HG03571 (cell line): ENCODE measurements around the gene FEN1.
A peak's percentile ranks its signal among the peaks of the same experiment; 100 is the strongest.

Source experiments
- ATAC-seq: cut with Tn5 transposase; IDR thresholded peaks from one replicate; pipeline ENCODE4 v1.9.1; 2021; ENCODE audit not compliant: unreplicated experiment

Gene FEN1

DNA sequence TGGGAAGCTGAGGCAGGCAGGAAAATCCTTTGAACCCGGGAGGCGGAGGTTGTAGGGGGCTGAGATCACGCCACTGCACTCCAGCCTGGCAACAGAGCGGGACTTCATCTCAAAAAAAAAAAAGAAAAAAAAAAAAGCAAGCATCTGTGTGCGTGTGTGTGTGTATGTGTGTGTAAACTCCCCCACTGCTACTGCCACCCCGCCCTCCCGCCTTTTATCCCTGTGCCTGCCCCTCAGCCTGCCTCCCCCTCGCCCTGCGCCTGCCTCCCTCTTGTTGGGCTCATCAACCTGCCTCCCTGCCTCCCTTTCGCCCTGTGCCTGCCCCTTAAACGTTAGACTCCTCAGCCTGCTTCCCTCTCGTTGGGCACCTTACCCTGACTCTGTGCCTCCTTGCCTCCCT lies 18.3 kb upstream of the FEN1 start:
- no peak for ATAC-seq

DNA sequence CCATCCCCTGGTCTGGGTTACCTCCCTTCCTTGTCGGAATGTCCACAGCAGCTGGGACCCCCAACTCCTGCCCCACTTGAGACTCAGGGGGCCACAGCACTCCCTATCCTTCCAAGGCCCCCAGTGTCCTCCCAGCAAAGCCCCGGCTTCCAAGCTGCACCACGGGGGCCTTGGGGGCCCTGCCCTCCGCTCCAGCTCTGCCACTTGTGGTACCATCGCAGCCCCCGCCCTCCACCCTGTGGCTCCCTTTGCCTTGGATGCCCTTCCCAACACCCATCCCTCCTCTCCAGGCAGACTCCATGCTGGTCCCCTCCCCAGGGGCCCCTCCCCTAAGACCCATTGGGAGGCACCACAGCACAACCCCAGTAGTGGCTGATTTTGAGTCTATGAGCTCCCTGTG lies 17.6 kb upstream of the FEN1 start:
- no peak for ATAC-seq

DNA sequence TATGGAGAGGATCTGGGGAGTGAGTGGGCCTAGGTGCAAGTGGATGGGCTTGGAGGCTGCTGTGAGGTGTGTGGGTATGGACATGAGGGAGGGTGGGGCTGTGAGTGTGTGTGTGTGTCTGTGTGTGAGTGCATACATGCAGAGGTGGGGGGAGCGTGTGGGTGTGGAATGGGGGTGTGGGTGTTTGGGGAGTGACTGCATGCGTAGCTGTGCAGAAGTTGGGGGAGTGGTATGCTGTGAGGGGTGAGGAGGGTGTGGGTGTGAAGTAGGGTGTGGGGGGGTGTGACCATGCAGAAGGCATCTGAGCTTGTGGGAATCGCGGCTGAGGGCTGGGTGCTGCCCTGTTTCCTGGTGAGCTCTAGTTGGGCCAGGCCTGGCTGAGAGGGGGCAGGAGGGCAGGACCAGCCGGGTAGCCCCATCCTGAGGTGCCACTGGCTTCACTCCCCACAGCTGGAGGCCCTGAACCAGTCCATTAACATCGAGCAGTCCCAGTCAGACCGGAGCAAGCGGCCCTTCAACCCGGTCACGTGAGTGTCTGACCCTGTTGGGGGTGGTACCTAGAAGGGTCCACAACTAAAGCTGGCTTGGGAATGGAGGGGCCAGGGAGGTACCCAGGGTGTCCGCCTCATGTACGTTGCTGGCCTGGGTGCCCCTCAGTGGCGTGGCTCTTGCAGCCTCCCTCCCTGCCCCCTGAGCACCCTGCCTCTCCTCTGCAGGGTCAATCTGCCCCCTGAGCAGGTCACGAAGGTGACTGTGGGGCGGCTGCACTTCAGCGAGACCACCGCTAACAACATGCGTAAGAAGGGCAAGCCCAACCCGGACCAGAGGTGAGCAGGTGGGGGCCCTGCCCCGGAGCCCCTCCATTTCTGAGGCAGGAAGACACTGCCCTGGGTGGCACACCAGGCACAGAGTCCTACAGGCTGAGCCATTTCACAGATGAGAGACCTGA lies 16.8 kb upstream of the FEN1 start:
- ATAC-seq = no peak

DNA sequence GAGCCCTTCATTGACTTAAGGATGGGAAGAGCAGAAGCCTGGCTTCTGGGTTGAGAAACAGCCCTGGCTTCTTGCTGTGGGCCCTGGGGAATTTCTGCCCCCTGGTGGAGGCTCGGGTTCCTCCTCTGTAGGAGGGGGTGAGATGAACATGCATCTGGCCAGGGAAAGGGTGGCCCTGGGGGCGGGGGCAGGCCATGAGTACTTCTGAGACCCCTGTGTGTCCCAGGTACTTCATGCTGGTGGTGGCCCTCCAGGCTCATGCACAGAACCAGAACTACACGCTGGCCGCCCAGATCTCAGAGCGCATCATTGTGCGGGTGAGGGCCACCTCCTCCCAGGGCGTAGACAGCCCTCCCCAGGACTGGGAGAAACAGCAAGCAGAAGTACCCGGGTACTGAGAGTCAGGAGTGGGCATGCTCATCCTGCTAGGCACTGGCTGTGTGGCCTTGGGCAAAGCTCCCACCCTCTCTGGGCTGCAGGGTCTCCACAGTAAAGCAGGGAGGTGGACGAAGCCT lies 16.1 kb upstream of the FEN1 start:
- ATAC-seq = no peak

DNA sequence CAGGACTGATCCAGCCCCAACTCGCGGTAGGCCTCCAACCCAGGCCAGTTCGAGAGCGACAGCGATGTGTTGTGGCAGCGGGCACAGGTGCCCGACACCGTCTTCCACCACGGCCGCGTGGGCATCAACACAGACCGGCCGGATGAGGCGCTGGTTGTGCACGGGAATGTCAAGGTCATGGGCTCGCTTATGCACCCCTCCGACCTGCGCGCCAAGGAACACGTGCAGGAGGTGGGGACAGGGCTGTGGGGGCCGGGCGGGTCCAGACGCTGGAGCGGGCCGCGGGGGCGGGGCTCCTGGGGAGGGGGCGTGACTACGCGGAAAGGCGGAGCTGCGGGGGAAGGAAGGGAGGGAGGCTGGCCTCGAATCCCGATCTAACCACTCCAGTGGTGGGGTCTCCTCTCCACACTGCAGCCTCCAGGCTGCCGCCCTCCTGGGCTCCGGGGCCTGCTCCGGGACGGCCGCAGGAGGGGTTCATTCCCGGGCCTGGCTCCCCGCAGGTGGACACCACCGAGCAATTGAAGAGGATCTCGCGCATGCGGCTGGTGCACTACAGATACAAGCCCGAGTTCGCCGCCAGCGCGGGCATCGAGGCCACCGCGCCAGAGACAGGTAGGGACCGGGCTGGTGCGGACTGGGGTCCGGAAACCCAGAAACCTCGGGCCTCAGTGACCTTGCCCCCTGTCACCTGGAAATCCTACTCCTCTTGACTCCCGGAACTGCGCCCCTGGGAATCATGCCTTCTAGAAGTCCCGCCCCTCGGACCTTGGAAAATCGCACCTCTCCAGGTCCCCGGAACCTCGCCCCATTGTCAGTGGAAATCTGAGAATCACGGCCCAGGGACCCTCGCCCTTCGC lies 15.2 kb upstream of the FEN1 start:
- no peak for ATAC-seq

DNA sequence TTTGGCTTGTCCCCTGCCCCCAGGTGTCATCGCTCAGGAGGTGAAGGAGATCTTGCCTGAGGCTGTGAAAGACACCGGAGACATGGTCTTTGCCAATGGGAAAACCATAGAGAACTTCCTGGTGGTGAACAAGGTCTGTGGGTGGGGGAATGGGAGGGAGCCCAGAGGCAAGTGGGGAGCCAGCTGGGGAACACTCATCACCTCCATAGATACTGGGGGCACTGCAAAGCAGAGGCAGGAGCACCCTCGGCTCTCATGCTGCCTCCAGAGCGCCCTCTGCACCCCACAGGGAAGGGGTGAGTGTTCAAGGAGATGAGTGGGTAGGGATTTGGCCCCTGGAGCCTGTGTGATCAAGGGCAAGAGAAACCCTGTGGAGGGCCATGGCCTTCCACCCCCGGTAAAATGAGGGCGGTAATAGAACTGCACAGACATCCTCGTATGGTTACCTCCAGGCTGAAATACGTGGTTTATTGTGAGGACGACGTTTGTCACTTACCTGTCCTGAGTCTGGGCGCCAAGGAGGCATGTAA lies 14.3 kb upstream of the FEN1 start:
- no peak for ATAC-seq

DNA sequence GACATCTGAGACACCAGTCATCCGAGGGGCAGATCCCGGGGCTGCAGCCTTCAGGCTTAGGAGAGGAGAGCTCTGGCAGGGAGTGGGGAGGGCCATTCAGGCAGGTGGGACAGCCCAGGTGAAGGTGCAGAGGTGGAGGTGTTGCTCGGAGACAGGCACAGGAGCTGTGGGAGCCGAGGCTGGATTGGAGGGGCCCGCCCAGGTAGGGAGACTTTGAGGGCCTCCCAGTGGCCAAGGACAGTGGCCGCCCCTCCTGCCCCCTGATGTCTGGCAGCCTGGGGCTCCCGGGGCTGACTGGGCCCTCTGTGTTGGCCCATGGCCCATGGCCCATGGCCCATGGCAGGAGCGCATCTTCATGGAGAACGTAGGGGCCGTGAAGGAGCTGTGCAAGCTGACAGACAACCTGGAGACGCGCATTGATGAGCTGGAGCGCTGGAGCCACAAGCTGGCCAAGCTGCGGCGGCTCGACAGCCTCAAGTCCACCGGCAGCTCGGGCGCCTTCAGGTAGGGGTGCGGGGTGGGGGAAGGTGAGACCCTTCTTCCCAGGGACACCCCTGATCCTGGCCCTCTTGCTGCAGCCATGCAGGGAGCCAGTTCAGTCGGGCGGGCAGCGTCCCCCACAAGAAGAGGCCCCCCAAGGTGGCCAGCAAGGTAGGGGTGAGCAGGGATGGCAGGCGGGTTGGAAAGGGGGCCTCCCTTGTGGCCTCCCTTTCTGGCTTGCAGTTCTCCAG lies 13.6 kb upstream of the FEN1 start:
- ATAC-seq = no peak

DNA sequence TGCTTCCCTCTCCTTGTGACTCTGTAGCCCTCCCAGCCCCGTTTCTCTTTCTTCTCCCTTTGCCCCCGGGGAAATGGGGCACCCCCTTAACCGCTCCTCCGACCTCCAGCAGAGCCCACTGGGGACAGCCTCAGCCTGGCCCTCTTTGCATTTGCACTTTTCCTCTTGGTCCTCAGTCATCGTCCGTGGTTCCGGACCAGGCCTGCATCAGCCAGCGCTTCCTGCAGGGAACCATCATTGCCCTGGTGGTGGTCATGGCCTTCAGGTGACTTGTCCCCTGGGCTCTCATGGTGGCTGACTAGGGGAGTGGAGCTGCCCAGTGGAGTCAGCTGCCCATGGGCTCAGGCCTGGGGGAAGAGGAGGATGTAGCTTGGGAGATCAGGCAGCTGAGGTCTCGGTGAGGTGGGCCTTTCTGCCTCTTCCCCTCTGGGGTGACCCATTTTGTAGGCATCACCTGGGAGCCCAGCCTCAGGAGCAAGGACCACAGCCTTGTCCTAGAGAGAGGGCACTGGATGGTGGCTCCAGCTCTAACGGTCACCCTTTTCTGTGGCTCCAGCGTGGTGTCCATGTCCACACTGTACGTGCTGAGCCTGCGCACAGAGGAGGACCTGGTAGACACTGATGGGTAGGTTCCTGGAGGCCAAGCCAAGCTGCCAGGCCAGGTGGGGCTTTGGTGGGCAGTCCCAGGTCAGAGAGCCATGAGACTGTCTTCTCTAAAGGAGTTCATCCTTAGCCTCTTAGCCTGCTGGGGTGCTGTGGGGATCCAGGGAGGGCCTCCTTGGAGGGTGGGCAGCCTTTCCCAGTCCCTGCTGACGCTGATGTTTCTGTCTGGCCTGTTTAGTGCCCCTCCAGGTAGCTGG lies 12.8 kb upstream of the FEN1 start:
- no peak for ATAC-seq

DNA sequence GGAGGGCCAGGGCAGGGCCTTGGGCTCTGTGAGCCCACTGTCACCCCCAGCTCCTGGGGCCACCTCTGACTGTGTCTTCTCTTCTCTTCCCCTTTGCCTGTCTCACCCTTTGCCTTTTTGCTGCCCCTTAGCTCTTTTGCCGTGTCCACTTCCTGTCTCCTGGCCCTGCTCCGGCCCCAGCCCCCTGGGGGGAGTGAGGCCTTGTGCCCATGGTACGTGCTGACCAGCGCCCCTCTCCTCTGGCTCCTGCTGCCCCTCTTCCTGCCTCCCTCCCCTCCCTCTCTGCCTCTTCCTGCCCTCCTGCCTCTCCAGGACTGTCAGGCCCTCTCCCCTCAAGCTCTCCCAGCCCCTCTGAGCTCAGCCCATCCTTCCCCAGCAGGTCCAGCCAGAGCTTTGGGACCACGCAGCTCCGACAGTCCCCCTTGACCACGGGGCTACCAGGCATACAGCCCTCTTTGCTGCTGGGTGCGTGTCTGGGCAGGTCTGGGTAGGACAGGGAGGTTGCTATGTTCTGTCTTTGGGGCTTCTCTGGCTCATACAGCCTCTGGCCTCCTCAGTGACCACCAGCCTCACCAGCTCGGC lies 12.0 kb upstream of the FEN1 start:
- ATAC-seq = no peak

DNA sequence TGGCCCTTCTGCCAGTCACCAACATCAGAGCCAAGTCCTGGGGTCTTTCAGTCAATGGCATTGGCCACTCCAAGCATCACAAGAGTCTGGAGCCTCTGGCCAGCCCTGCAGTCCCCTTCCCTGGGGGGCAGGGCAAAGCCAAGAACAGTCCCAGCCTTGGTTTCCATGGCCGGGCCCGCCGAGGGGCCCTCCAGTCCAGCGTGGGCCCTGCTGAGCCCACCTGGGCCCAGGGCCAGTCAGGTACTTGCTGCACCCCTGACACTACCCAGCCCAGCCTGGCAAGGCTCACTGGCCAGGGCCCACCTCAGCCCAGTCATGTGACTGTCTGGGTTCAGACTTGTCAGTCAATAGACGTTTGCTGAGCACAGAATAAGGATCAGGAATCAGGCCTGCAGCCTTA lies 11.1 kb upstream of the FEN1 start:
- no peak for ATAC-seq

DNA sequence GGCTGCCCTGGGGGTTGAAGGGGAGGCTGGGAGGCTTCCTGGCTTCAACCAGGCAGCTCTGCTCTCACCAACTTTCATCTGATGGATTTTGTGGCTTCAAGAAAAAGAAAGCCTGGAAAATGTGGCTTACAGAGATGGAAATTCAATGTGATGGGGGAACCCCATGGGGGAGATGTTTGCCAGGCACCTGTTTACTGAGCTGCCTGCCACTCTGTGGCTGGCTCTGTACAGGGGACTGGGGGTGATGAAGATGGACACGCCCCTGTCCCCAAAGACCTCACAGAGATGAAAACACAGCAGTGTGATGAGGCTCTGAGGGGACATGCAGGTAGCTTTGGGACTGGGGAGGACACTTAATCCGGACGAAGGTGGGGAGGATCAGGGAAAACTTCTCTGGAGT lies 10.4 kb upstream of the FEN1 start:
- ATAC-seq = no peak

DNA sequence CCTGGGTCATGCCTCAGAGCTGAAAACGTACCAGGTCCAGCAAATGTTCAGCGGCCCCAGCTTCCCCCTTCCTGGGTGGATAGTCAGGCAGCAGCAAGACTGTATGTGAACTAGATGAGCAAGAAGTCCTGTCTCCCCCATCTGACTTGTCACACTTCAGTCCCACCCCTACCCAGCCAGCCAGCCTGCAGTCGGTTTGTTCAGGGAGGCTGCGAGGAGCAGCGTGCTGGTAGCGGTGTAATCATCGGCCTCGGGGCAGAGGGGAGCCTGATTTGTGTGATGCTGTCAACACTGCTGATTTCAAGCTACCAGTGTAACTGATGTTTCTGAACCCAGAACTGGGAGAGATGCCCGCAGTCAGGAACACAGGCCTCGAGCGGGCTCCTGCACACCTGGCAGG lies 9.9 kb upstream of the FEN1 start:
- ATAC-seq = no peak

DNA sequence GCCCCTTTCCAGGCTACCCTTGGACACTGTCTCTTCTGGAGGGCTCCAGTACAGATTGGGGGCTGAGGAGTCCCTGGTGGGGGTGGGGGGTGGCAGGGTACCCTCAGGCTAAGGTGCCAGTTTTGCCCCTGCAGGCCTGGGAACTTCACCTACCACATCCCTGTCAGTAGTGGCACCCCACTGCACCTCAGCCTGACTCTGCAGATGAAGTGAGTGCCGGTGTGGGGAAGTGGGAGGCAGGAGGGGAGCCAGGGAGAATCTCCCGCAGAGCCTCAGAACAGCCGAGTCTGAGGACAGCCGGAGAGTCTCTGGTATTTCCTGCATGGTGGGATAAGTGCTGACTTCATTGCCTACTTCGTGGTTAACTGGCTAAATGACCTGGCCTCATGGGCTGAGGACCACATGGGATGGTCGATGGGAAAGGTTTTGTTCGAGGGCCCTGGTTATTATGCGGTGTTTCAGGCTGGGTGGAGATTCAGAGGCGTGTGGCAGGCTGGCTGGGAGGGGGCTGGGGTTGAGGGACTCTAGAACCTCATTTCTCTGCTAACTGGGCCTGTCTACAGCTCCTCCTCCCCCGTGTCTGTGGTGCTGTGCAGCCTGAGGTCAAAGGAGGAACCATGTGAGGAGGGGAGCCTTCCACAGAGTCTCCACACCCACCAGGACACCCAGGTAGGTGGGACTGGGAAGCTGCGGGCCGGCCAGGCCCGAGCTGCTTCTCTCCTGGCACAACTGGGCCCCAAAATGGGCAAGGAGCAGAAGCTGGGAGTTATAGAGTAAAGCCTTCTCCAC lies 8.8 kb upstream of the FEN1 start:
- ATAC-seq = no peak

DNA sequence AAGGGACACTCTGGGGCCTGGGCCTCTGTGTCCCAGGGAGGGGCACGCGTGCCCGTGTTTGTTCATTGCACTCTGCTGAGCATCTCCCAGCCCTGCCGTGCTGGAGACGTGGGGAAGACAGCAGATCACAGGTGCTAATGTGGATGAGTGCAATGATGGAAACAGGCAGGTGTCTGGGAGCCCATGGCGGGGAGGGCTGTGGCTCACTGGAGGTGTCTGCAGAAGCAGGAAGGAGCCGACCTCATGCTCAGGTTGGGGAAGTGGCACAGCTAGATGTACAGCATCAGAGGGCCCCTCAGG lies 8.3 kb upstream of the FEN1 start:
- ATAC-seq = no peak

DNA sequence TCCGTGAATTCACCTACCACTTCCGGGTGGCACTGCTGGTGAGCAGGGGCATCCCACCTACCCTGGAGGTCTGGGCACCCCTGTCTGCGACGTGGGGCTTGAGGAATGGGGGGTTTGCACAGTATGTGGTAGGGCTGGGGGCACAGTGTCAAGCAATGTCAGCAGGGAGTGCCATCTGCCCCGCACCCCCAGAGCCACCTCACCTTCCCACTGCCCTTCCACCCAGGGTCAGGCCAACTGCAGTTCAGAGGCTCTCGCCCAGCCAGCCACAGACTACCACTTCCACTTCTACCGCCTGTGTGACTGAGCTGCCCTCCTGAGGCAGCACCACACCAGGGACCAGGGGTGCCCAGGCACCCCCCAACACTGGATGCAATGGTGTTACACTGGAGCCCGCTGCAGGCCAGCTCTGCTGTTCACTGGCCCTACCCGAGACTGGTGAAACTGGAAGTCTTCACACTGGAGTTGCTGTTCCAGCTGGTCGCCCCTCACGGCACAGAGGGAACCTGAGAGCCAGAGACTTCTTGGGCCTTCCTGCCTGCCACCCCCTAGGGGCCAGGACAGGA lies 6.8 kb upstream of the FEN1 start:
- ATAC-seq = no peak

DNA sequence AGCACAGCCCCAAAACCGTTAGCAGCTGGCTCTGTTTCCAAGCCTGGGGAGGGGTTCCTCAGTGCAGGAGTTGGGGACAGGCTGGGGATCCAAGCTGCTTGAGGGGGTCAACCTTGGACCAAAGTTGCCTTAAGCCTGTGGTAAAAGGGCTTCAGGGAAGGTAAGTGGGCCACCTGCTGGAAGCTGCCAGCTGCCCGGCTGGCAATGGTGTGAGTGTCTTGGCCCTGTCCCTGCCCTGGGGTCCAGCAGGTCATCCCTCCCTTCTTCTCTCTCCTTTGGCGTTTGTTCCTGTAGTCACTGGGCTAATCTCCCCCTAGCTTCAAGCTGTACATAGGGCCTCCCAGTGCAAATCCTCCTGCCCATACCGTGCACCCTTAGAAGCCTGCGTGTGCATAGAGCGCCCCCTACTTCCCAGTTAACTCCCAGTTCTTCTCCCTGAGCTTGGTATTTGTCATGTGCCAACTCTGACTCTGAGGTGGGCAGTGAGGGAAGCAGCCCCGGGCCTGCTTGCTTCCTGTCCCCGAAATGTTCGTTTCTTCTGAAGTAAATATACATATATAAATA lies 4.7 kb upstream of the FEN1 start:
- ATAC-seq = no peak

DNA sequence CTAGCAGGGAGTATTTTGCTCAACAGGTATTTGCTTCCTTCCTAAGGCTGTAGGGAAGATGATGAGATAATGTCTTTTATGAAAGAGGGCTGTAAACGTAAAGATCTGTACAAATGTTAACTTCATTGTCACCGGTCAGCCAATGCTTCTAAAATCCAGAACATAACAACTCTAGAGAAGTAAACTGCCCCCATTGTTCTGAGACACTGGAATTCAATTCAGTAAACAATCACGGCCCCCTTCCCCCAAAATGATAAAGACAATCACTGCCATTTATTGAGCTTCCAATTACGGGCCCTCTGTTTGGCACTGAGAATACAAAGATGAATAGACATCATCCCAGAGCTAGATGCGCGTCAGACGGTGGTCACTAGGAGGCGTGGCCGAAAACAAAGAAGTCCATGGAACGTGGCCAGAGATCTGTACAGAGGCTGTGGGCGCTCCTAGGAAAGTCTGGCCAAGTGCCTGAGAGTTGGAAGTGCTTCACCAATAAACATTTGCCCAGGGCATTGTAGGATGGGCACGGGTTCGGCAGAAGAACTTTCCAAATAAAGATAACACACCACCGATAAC lies 888 bp upstream of the FEN1 start:
- ATAC-seq = peak; percentile 15
